GM21737 (cell line): Measurements from ENCODE around the gene ABO.
"Not testable (repeated sequence)": the region's sequence is repeated elsewhere in the genome, so short reads cannot be mapped to it uniquely, and the experiment has no call there.

Source experiments
- ATAC-seq: cut with Tn5 transposase; IDR thresholded peaks from one replicate; pipeline ENCODE4 v1.9.1; 2021; ENCODE audit warnings: mild to moderate bottlenecking, moderate library complexity; ENCODE audit not compliant: unreplicated experiment

Gene ABO

DNA sequence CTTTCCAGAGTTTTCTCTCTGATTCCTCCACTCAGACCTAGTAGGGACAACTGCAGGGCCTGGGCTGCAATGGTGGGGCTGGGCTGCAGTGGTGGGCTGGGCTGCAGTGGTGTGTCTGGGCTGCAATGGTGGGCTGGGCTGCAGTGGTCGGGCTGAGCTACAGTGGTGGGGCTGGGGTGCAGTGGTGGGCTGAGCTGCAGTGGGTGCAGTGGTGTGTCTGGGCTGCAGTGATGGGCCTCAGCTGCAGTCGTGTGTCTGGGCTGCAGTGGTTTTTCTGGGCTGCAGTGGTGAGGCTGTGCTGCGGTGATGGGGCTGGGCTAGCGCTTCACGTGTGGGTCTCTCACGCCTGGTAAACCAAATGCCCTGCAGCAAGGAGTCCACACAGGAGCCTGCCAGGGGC lies 27.4 kb downstream of the ABO start:
- no peak for ATAC-seq

GRCh38 chr9:133246991-133247390 lies 28.0 kb downstream of the ABO start:
- ATAC-seq = no peak

DNA sequence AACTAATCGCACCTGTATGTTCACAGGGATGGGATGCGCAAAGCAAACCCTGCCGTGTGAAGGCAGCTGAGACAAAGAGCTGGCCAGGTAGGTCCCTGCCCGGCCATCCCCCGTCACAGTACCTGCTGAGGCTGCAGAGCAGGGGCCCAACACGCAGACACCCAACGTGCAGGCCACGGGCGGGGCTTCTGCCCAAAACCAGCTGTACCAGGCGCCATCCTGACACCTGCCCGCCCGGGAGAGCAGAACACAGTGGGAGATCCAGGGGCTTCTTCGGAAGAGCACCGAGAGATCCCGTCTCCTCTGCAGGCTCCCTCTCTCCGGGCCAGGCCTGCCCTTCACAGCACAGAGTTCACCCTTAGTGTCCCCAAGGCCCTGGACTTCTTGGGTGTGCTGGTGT lies 28.4 kb downstream of the ABO start:
- ATAC-seq = no peak

GRCh38 chr9:133242991-133243390 lies 32.0 kb downstream of the ABO start:
- no peak for ATAC-seq

- ATAC-seq = no peak
Observed at GRCh38 chr9:133242241-133242640, 32.8 kb downstream of the ABO start.

GRCh38 chr9:133239533-133240090 lies 35.4 kb downstream of the ABO start:
- ATAC-seq = no peak

DNA sequence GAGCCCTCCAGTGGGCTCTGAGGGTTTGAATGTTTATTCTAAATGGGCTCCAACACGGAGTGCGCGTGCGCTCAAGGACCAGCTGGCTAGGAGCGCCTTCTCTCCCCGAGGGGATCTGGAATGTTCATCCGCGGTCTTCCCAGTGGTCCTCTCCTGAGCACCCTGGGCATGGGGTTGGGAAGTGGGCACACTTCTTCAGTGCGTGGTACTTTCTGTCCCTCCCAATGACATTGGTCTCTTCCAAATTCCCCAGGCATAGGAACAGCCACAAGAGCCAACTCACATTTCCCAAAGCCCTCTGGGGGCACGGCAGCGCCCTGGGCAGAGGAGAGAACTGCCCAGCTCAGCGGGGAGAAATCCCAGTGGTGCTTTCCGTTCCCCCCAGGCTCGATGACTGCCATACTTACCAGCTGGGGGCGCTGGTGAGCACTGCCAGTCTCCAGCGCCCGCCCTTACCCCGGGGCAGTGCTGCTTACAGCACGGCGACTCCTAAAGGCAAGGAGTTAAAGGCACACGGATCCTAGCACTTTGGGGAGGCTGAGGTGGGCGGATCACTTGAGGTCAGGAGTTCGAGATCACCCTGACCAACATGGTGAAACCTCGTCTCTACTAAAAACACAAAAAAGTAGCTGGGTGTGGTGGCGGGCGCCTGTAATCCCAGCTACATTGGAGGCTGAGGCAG lies 36.0 kb downstream of the ABO start:
- no peak for ATAC-seq

DNA sequence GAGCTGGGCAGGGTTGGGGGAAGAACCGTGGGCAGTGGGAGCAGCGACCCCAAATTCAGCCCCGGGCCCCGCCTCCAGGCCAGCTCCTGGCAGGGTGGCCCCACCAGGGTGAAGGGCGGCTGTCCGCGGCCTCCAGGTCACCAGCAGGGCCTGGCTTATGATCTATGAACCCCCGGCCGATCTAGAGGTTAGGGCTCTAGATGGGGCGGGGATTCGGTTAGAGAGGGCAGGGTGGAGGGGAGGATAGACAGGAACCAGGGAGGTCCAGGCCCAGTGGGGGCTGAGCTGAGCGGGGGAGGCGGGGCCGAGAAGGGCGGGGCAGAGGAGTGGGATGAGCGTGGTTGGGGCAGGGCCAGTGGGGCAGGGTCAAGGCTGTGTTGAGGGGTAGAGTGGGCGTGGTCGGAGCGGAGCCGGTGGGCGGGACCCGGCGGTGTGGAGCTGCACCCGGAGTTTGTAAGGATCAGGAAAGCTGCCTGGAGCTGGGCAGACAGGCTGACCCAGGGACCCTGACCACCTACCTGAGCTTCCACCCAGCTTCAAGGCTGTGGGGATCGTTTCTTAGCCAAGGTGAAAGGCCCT lies 36.6 kb downstream of the ABO start:
- no peak for ATAC-seq

DNA sequence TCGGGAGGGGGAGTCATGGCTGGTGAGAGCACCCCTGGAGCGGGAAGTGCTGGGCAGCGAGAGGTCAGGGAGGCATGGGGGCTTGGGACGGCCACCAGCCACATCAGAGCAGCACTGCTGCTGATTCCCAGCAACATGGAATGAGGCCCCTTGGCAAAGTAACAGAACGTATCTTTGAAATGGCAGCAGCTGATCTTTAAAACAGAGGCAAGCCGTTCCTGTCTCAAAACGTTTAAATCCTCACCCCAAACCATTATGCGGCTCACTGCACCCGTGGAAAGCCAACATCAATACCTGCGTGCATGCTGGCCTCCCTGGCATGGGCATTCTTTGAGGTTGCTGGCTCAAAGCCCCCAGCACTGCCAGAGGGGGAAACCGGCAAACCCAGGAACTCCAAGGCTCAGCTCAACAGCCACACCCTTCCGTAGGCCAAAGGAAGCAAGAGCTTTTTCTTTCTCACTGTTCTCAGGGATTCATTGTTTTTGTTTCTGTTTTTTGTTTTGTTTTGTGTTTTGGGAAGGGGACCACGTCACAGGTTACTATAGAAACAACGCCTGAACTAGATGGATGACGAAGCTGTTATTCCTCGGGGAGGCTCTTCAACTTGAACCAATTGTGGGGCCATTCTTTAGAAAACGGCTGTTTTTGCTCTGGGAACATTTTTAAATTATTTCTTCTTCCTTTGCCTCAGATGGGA lies 37.8 kb downstream of the ABO start:
- no peak for ATAC-seq

DNA sequence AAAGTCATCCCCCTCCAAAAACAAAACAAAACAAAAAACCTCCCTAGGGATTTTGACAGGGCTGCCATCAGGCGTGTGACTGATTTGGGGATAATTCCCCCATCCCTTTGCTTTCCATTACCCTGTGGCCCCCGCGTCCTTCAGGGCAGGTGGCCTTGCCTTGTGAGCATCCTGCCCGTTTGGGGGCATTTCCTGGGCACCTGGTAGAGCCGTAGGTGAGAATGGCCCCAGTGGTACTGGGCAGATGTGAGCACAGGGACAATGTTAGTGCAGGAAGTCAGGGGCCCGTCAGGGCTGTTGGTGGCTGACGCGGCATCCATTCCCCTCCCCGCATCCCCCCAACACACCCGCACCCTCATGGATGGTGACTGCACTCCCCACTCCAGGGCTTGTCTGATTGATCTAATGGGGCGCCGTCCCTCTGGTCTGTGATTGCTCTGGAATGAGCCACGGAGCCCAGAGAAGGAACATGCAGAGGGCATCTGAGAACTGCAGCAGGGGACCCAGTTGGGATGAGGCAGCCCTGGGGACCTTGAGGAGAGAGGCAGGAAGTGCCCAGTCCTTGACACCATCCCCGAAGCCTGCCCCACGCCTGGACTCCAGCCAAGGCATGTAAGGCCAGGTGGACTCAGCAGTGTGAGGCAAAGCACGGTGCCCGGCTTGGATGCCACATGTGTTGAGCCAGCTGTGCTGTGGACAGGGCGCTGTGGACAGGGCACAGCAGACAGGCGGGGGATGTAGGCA lies 38.5 kb downstream of the ABO start:
- not testable (repeated sequence) for ATAC-seq

- ATAC-seq = no peak
Observed at GRCh38 chr9:133235549-133236222, 39.3 kb downstream of the ABO start.

GRCh38 chr9:133234577-133235322 lies 40.3 kb downstream of the ABO start:
- ATAC-seq = no peak

GRCh38 chr9:133233681-133234432 lies 41.1 kb downstream of the ABO start:
- ATAC-seq = no peak

DNA sequence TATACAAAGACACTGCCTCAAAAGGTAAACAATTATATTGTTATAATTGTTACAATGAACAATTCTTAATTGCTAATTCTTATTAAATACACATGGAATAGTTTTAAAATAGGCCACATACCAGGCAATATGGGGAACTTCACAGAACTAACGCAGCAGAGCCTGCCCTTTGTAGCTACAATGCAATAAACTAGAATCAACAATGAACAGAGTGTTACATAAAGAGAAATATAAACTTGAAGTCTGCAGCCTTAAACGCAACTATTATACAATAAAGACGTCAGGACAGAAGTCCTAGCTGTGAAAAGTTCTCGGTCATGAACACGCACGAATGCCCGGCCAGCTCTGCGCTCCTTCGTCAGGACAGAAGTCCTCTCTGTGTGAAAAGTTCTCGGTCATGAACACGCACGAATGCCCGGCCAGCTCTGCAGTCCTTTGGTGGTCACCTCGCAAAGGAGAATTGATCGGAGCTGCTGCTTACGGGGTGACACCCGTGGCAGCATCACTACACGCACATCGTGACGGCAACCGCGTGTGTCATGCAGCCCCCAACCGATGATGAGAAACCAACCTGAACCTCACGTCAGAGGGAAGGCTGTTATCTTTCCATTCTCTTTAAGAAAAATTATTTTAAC lies 43.0 kb downstream of the ABO start:
- not testable (repeated sequence) for ATAC-seq

DNA sequence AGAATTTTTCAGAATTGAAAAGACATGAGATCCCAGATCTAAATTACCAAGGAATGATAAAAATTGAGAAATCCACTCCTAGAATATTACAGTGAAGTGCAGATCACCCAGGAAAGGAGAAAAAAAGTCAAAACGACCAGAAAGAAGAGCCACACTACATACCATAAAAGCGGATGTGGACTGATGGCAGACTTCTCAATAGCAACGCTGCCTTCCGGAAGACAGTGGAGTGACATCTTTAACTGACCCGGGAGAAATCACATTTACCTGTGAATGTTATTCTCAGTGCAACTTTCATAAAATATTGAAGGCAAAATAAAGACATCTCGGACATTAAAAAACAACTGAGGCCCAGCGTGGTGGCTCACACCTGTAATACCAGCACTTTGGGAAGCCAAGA lies 44.5 kb downstream of the ABO start:
- ATAC-seq = not testable (repeated sequence)

- no peak for ATAC-seq
Observed at GRCh38 chr9:133230093-133230492, 44.9 kb downstream of the ABO start.

GRCh38 chr9:133228474-133229193 lies 46.4 kb downstream of the ABO start:
- ATAC-seq = not testable (repeated sequence)

- ATAC-seq = not testable (repeated sequence)
Observed at GRCh38 chr9:133227996-133228395, 47.0 kb downstream of the ABO start.
